Suprapubic skin (tissue), 4 donors: ENCODE results near the gene CLDN1. TPM values are rescaled to one million over a fixed set of nuclear protein-coding genes. Genes with fewer than 3 reads are reported as not detected.

Source experiments
- DNase-seq, 2 donors: peaks; one replicate each; pipeline ENCODE4 v3.0.0-alpha.2; 2019; ENCODE audit warnings: low spot score in 2 of 2
- H3K27ac ChIP-seq: fragments of 200-600 bp; sonication (generic); one replicate; pipeline ENCODE4 v1.5.1; 2019
- H3K27me3 ChIP-seq: fragments of 200-600 bp; sonication (generic); one replicate; pipeline ENCODE4 v1.5.1; 2019
- H3K36me3 ChIP-seq: fragments of 200-600 bp; sonication (generic); one replicate; pipeline ENCODE4 v1.5.1; 2019
- H3K4me1 ChIP-seq: fragments of 200-600 bp; sonication (generic); one replicate; pipeline ENCODE4 v1.5.1; 2019
- H3K4me3 ChIP-seq: fragments of 200-600 bp; sonication (generic); one replicate; pipeline ENCODE4 v1.5.1; 2019; ENCODE audit warnings: mild to moderate bottlenecking
- H3K9me3 ChIP-seq: fragments of 200-600 bp; sonication (generic); one replicate; pipeline ENCODE4 v1.5.1; 2019
- EP300 ChIP-seq: sonication (generic); formaldehyde crosslinking; IDR thresholded peaks from one replicate; pipeline ENCODE4 v1.6.1; 2017; ENCODE audit warnings: antibody characterized with exemption
- POLR2A ChIP-seq, 2 donors: fragments of 450-650 bp; IDR thresholded peaks; one replicate each; pipeline ENCODE4 v1.6.1; 2017; ENCODE audit warnings: antibody characterized with exemption in 2 of 2, mild to moderate bottlenecking in 2 of 2, moderate library complexity in 2 of 2
- POLR2AphosphoS5 ChIP-seq, 3 donors: sonication (generic); formaldehyde crosslinking; IDR thresholded peaks; one replicate each; pipeline ENCODE4 v1.6.1; 2017; ENCODE audit warnings: antibody characterized with exemption in 3 of 3
- WGBS: methylation state at CpG from one replicate; pipeline ENCODE4 v1.1.5; 2018; 5-methylcytosine and 5-hydroxymethylcytosine counted together
- total RNA-seq, 4 donors: library from RNA; depleted of rRNA; stranded (reverse); fragments of >200 nt; gene quantifications; one replicate each; pipeline ENCODE4 v1.1.0, GENCODE V29; 2016
- TF ChIP-seq, protein P1 (sequence below), 2 donors: fragments of 200-600 bp in 1 of 2; fragments of 450-650 bp in 1 of 2; sonication (generic) in 1 of 2; IDR thresholded peaks; one replicate each; pipeline ENCODE4 v1.5.1; 2016 to 2019; ENCODE audit warnings: antibody characterized with exemption in 2 of 2, mild to moderate bottlenecking in 1 of 2, moderate library complexity in 1 of 2

The CLDN1 gene, protein sequence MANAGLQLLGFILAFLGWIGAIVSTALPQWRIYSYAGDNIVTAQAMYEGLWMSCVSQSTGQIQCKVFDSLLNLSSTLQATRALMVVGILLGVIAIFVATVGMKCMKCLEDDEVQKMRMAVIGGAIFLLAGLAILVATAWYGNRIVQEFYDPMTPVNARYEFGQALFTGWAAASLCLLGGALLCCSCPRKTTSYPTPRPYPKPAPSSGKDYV
- 100 to 1,000 TPM; 524 to 822 (median 675) TPM for total RNA-seq

DNA sequence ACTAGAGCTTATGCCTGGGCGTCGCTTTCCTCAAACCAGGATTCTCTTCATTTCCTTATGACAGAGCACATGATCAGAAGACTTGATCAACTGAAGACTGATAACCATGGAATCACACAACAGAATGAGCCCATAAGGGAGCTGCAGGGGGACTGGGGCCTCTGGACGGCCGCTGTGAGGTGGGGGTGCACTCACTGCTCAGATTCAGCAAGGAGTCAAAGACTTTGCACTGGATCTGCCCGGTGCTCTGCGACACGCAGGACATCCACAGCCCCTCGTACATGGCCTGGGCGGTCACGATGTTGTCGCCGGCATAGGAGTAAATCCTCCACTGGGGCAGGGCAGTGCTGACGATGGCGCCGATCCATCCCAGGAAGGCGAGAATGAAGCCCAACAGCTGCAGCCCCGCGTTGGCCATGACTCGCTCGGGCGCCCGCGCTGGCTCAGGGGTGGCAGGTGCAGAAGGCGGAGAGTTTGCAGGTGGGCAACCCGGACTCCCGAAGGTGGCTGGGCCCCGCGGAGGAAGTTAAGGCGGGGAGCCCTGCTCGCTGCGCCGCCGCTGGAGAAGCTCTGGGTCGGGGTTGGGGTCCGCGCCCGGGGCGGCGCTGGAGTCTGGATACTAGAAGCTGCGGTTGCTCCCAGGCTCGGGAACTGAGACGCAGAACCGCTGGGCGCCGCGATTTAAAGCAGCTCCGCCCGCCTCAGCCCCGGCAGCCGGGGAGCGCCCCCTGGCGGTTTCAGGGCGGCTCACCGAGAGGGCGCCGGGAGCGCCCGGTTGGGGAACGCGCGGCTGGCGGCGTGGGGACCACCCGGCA, at the start of gene CLDN1:
CLDN1 (minus strand) TSS at position 658 of the 815 bp plus-strand sequence; CDS start at position 418, 240 bp downstream.
- Histone ChIP-seq H3K36me3 (no peaks in the 10 kb centered on the region), H3K27me3 (no peaks in the 10 kb centered on the region), H3K4me3 (peak within 1 kb of the TSS; percentile 70), H3K9me3 (no peaks in the 10 kb centered on the region), H3K4me1 (peaks cover 17% of the 10 kb centered on the region), H3K27ac (peak within 1 kb of the TSS; percentile 86)
- TF ChIP-seq POLR2A (IDR thresholded peaks at IDR 0.05) (peak in 1 of 2 donors; percentile 11), POLR2AphosphoS5 (IDR thresholded peaks at IDR 0.05) (peak in 1 of 3 donors; percentile 23), EP300 (no peak)
- TF ChIP-seq, protein P1, sequence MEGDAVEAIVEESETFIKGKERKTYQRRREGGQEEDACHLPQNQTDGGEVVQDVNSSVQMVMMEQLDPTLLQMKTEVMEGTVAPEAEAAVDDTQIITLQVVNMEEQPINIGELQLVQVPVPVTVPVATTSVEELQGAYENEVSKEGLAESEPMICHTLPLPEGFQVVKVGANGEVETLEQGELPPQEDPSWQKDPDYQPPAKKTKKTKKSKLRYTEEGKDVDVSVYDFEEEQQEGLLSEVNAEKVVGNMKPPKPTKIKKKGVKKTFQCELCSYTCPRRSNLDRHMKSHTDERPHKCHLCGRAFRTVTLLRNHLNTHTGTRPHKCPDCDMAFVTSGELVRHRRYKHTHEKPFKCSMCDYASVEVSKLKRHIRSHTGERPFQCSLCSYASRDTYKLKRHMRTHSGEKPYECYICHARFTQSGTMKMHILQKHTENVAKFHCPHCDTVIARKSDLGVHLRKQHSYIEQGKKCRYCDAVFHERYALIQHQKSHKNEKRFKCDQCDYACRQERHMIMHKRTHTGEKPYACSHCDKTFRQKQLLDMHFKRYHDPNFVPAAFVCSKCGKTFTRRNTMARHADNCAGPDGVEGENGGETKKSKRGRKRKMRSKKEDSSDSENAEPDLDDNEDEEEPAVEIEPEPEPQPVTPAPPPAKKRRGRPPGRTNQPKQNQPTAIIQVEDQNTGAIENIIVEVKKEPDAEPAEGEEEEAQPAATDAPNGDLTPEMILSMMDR (IDR thresholded peaks at IDR 0.05) = peak; percentile 69 to 98
- 7% methylated on average over 21 of the region's 64 CpGs for WGBS
- DNase-seq = peak; percentile 87 to 88

DNA sequence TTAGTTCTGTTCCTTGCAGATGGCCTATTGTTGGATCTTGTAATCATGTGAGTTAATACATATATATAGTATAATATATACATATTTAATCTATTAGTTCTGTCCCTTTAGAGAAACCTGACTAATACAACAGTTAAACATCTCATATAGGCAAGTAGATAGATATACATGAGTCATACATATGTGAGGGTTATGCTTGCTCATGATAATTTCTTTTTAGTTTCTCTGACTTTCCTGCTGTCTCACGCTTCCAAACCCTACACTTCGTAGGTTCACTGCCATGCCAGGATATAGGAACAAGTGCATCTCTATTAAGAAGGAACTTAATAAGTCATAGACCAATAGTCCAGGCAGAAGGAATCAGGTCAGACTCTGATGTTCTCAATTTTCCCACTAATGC, 48.9 kb upstream of the CLDN1 start:
- no peaks in the 10 kb centered on the region for H3K36me3 ChIP-seq
- no peak overlapping the region for H3K4me3 ChIP-seq
- 24% methylated on average over 2 of the region's 2 CpGs for WGBS
- no peaks in the 10 kb centered on the region for H3K27me3 ChIP-seq
- H3K27ac ChIP-seq = peak overlapping the region; percentile 80
- TF ChIP-seq POLR2A (IDR thresholded peaks at IDR 0.05) = no peak
- TF ChIP-seq, protein P1 (IDR thresholded peaks at IDR 0.05) = no peak
- no peak for TF ChIP-seq POLR2AphosphoS5 (IDR thresholded peaks at IDR 0.05)
- TF ChIP-seq EP300 = no peak
- H3K4me1 ChIP-seq = peaks cover 31% of the 10 kb centered on the region
- no peaks in the 10 kb centered on the region for H3K9me3 ChIP-seq
- no peak for DNase-seq

DNA sequence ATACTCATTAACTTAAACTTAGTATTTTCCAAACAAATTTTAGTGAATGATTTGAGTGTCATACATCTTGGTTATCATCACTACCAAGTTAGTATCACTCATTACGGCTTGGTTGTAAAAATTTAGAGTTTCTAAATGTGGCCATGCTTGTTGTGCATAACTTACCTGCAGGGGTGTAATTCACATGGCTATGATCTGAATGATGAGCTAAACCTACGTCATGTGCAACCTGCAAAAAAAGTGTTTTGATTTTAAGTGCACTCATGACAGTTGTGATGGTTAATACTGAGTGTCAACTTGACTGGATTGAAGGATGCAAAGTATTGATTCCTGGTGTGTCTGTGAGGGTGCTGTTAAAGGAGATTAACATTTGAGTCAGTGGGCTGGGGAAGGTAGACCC, 48.1 kb upstream of the CLDN1 start:
- Histone ChIP-seq H3K27ac (peak overlapping the region; percentile 80), H3K4me1 (peaks cover 28% of the 10 kb centered on the region)

DNA sequence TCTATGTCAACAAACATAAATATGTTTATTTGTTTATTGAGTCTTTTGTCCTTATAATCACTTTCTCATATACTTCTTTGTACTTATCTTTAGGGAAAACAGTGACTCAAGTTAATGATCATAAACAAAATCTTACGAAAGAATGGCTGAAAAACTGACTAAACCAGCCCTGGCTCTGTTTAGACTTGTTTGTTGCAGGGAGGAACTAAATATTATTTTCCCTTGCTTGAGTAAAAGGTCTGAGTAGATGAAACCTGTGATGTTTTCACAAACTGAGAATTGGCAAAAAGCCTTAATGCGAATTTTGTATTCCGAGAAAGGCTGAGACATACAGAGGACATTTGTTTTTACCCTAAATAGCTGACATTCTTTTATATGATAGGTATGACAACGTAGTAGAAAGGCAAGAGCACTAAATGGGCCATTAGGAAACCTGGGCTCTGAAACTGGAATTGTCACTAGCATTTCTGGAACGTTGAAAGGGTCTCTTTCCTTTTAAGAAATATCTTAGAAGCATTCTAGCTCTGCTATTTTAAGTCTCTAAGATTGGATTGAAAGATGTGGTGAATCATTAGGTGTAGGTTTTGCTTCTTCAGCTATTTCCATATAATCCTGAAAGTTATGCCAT, 47.5 kb upstream of the CLDN1 start:
- Histone ChIP-seq H3K27me3 (no peaks in the 10 kb centered on the region), H3K4me3 (no peak overlapping the region), H3K36me3 (no peaks in the 10 kb centered on the region), H3K9me3 (no peaks in the 10 kb centered on the region), H3K27ac (peak overlapping the region; percentile 80), H3K4me1 (peaks cover 26% of the 10 kb centered on the region)
- no peak for TF ChIP-seq POLR2AphosphoS5 (IDR thresholded peaks at IDR 0.05)
- no peak for TF ChIP-seq POLR2A (IDR thresholded peaks at IDR 0.05)
- TF ChIP-seq EP300 = no peak
- TF ChIP-seq, protein P1 (IDR thresholded peaks at IDR 0.05) = no peak
- DNase-seq = no peak
- WGBS = 49% methylated on average over 5 of the region's 5 CpGs

More for the DNA sequence above, 48.1 kb upstream of the CLDN1 start:
- no peaks in the 10 kb centered on the region for H3K36me3 ChIP-seq
- no peak overlapping the region for H3K4me3 ChIP-seq
- no peaks in the 10 kb centered on the region for H3K27me3 ChIP-seq
- 69% methylated on average over 2 of the region's 2 CpGs for WGBS
- TF ChIP-seq, protein P1 (IDR thresholded peaks at IDR 0.05) = no peak
- TF ChIP-seq POLR2AphosphoS5 (IDR thresholded peaks at IDR 0.05) (no peak), POLR2A (IDR thresholded peaks at IDR 0.05) (no peak), EP300 (no peak)
- DNase-seq = no peak
- no peaks in the 10 kb centered on the region for H3K9me3 ChIP-seq

DNA sequence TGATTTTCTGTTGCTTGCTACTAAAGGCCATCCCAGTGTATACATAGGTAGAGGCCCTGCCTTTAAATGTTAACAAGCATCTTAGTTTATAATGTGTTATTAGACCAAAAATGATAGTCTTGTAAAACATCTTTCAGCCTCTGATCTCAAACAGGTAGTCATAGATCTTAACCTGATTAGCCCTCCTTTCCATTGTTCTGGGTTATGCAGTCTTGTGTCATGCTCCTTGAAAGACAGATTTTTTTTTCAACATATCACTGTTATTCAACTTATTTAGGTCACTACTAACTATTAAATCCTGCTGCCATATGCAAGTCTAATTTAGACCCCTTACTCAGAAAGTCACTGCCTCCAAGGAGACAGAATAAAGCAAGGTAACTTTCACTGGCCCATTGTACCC, 46.6 kb upstream of the CLDN1 start:
- no peaks in the 10 kb centered on the region for H3K36me3 ChIP-seq
- no peaks in the 10 kb centered on the region for H3K9me3 ChIP-seq
- peak overlapping the region; percentile 80 for H3K27ac ChIP-seq
- no peak for DNase-seq
- no peaks in the 10 kb centered on the region for H3K27me3 ChIP-seq
- no peak overlapping the region for H3K4me3 ChIP-seq
- peaks cover 18% of the 10 kb centered on the region for H3K4me1 ChIP-seq
- TF ChIP-seq, protein P1 (IDR thresholded peaks at IDR 0.05) = no peak
- TF ChIP-seq EP300 (no peak), POLR2A (IDR thresholded peaks at IDR 0.05) (no peak), POLR2AphosphoS5 (IDR thresholded peaks at IDR 0.05) (no peak)
